GM21717 (cell line): ENCODE measurements around the gene CRAMP1.
"Not testable (repeated sequence)": the region's sequence is repeated elsewhere in the genome, so short reads cannot be mapped to it uniquely, and the experiment has no call there.

Source experiments
- ATAC-seq: cut with Tn5 transposase; IDR thresholded peaks from one replicate; pipeline ENCODE4 v1.9.1; 2021; ENCODE audit warnings: mild to moderate bottlenecking, moderate library complexity; ENCODE audit not compliant: unreplicated experiment

CRAMP1 gene

DNA sequence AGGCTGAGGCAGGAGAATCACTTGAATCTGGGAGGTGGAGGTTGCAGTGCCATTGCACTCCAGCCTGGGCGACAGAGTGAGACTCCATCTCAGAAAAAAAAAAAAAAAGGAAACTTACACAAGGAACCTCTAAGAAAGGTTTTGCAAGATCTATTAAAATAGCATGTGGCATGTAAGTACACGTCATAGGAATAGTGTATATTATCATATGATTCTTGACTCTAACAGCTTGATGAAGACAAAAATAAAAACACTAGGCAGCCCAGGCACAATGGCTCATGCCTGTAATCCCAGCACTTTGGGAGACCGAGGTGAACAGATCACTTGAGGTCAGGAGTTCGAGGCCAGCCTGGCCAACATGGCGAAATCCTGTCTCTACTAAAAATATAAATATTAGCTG is 16.6 kb upstream of the CRAMP1 start:
- not testable (repeated sequence) for ATAC-seq

DNA sequence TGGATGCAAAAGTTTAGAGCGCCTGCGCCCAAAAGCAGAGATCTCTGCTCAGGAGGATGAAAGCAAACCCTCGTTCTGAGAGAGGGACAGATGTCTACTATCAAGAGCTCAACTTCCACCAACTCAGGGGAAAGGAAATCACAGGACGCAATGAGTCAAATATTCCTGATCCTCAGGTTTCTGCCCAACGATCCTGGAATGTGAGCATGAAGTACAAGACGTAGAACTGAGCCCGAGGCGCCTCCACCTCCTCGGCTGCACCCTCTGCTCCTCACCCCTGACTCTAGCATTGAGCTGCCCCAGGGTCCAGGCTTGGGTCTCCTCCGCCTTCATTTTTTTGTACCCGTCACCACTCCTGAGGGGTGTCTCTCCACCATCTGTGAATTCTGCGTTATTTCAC is 15.6 kb upstream of the CRAMP1 start:
- no peak for ATAC-seq

DNA sequence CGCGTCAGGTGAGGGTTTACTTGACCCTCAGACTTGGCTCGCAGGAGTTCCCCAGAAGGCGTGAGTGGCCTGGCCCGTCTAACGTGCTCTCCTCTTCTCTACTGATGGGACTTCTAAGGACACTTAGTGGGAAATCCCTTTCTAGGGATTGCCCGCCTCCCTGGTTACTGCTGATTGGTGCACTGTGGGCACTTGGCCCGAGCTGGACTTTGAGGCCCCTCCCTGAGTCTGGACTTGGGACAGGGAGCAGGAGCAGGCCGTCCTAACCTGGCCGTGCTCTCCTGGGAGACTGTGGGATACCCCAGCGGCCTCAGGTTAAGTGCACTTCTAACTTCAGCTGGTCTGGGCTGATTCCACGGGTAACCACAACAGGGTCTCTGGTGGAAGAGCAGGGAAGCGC is 15.0 kb upstream of the CRAMP1 start:
- ATAC-seq: no peak

DNA sequence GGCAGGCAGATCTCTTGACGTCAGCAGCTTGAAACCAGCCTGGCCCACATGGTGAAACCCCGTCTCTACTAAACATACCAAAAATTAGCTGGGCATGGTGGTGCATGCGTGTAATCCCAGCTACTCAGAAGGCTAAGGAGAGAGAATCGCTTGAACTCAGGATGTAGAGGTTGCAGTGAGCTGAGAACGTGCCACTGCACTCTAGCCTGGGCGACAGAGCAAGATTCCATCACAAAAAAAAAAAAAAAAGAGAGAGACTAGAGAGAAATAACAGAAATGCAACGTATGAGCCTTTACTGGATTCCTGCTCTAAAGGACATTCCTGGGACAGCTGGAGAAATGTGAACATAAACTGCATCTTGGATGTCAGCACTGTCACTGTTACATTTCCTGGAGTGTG is 11.1 kb upstream of the CRAMP1 start:
- no peak for ATAC-seq

DNA sequence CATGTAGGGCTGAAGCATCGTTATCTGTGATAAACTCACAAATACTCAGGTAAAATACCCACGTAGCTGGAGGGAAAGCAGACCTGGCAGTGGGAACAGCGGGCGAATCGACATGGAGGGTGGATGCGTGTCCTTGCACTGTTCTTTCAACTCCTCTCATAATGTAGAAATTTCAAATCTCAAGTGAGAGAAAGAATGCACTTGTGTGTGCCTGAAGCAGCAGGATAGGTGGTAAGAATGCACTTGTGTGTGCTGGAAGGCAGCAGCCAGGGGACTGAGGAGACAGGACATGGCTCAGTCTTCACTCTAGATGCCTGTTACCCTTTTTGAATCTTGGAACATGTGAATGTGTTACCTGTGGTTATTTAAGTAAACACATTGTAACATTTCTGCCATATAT is 10.7 kb upstream of the CRAMP1 start:
- ATAC-seq: no peak

DNA sequence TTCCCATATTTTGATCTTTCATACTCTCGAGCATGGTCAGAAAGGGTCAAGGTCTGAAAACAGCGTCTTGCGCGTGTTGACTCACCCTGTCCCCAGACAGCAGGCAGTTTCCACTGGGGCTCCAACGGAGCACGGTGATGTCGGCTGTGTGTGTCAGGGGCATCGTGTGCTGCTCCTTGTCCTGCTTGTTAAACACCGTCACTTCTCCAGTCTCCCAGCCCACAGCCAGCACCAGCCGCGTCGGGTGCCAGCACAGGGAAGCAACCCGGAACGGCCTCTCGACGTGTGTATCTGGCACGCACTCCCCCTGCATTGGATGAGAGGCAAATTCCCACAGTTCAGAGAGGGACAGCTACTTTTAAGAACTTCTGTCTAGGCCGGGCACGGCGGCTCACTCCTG is 9.9 kb upstream of the CRAMP1 start:
- ATAC-seq: no peak

DNA sequence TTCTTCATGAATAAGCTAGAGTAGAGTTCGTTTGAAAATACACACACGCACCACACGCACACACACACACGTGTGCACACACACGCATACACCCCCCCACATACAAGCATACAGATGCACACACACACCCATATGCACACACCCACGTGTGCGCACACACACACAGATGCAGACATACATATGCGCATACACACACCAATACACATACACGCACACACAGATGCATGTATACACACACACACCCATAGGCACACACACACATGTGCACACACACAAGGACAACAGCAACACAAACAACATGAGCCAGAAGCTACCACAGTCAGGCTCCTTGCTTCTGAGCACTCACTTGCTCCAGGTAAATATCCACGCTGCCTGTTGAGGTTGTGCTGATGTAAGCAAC is 5.4 kb upstream of the CRAMP1 start:
- no peak for ATAC-seq

DNA sequence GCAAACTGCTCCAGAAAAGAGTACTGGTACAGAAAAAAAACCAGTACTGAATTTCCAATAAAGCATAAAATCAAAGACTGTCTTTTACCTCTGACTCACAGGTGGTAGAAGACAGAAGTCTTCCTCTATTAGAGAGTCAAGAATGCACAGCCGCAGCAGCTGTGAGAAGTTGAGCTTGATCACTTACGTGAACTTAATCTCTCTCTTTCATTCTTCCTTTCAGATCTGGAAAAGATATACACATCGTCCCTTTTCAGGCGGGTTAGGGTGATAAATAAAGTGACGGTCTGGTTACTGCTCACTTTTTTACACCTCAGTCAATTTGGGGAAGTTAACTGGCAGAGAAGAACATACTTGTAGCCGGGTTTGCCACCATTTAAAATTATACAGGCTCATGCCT is 4.2 kb upstream of the CRAMP1 start:
- ATAC-seq: no peak

DNA sequence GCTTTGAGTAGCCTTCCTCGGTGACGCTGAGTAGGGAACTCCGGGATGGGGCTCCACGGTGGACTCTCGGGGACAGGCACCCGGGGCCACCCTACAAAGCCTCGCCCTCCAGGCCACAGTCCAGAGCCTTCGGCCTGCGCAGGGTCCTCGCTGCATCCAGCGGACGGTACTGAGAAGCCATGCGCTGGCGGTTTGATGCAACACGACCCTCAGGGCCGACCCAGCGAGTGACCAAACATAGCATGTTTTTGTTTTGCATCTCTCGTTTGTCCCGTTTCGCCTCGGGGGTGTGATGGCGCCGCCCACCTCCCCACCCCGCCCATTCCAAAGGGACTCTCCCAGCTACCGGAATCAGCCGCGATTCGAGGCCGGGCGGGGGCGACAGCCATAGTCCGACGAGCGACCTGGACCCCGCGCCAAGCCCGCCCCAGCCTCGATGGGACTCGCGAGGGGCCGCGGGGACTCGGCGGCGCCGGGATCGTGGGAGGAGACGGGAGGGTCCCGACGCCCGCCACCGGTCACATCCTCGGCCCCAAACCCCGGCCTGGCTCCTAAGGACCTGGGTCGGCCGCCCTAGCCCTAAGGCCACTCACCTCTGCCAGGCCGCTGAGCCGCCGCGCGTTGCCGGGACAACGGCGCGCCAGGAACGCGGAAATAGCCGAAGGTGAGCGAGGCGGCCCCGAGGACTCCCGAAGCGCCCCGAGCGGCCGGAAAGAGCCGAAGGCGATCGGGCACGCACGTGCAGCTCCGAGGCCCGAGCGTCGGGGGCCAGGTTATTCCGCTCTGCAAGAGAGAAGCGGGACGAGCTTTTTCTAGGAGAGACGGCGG is 1.9 kb upstream of the CRAMP1 start:
- no peak for ATAC-seq

DNA sequence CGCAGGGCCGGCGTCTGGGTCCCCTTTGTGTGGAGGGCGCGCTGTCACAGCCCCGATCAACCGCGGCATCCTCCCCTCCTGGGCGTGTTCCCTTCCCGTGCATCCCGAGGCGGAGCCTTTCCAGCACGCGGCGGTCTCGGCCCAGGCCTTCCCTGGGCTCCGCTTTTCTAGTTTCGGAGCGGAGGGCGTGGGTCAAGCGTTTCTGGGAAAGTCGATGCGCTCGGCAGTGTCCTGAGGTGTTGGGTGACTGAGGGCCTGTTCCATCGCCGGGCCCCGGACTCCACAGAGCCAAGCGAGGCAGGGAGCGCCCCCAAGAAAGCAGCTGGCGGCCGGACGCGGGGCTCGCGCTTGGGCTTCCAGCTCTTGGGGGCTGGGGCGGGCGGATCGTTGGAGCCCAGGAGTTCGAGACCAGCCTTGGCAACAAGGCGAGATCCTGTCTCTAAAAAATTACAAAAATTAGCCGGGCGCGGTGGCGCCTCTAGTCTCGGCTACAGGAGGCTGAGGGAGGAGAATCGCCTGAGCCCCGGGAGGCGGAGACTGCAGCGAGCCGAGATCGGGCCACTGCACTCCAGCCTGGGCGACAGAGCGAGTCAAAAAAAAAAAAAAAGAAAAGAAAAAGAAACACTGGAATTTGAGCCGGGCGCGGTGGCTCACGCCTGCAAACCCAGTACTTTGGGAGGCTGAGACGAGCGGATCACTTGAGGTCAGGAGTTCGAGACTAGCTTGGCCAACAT is 1.1 kb upstream of the CRAMP1 start:
- no peak for ATAC-seq

DNA sequence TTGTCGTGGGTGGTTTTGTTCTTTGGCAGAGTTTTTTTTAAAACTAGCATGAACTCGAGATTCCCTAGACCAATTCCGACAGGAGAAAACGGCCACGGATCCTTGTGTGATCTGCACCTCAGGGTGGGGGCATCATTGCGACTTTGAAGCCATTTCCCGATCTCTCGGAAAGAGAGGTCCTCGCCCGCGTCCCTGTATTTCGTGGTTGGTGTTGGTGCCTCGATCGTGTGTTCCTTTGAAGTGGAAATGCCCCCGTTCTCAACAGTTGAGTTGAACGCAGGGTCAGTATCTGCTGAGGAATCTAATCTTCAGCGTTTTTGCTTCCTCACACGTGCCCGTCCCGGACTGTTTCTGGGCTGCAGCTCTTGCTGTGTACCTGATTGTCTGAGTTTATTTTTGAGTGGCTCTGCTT is 1.1 kb downstream of the CRAMP1 start:
- no peak for ATAC-seq

DNA sequence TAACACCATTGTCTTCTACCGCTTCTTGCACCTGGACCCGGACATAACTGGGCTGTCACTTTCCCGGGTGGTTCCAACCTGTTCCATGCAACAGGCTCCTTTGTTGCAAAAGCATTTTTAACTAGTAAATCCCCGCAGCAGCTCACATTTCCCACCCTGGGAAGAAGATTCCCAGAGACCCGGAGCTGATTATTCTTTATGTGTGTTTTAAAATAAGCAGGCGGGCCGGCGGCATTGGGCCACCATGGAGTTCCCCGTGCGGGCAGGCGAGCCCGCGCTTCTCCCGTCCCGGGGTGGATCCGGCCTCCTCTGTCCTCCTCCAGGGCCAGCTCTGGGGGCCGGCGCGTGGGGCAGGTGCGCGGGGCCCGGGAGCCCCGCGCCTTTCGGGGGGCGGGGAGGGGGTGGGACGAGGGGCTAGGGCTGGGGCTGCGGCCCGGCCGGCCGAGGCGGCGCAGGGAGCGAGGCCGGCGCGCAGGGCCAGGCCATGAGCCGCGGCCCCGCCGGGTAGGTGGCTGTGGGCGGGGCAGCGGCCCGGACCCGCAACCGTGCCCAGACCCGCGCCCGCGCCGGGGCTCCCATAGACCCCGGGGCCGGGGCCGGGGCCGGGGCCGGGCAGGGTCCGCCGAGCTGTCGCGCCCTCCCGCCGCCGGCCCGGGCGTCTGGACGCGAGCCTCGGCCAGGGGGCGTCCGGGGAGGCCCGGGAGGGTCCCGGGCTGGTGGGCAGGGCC is 1.7 kb downstream of the CRAMP1 start:
- ATAC-seq: no peak

DNA sequence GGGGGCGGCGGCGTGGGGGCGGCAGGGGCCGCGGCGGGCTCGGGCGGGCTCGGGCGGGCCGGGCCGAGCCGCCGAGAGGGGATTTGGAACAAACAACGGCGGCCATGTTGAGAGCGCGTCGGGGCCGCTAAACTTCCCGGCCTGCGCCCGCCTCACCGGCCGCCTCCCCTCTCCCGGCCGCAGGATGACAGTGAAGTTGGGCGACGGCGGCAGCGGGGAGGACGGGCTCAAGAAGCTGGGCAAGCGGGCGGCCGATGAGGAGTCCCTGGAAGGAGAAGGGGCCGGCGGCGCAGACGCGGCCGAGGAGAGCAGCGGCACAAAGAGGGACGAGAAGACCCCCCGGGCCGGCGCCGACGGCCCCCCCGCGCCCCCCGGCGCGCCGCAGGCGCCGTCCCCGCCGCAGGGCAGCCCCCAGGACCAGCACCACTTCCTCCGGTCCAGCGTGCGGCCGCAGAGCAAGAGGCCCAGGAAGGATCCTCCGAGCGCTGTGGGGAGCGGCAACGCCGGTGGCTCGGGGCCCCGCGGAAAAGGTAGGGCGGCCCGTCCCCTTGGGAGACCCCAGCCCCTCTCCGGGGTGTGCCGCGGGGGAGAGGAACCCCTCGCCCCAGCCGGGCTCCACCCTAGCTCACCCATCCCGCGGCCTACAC is 2.4 kb downstream of the CRAMP1 start:
- ATAC-seq: no peak

DNA sequence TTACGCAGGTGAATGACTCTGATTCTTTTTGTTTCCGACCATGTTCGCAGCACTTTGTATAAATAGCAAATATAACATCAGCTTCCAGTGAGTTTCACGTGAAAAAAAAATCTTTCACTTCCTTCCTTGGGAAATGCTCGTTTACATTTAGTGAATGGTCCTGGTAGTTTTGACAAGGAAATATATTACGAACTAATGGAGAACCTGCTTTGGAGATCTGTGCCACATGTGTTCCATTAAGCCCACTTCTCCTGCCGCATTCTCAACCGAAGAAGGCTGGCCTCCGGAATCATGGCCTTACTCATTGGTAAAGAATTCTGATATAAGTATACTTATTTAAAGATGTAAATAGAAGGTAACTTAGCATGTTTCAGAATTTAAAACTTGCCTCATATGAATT is 3.6 kb downstream of the CRAMP1 start:
- no peak for ATAC-seq

DNA sequence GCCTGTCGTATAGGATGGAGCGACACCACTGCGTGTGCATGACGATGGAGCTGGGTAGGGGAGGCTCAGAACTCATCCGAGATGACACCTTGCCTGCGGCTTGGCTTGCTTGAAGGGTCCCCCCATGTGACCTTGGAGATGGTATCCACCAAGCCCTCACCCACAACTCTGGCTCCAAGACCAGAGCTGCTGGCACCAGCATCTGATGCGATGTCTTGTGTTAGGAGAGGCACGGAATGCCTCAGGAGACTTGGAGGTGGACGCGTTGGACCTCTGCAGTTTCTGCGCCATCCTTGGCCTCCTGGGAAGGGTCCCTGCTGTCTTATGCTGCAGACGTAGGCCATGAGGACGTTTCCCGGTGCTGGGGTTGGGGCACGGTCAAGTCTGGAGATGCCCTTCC is 7.8 kb downstream of the CRAMP1 start:
- ATAC-seq: no peak

DNA sequence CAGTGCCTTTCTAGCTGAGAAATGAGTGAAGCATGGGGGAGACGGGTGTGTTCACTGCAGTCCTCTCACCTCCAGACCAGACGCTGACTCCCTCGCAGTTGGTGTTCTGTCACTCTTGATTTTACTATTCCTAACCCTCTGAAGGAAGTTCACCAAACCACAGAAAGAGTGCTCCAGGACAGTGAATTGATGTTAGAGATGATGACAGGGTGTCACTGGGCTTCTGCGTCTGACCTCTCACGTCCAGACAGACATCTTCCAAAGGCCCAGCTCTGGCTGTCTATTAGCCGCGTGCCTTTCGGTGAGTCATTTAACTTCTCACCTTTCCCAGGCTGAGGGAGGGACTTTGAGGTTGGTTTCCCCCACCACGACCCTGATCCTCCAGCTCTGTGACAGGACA is 8.2 kb downstream of the CRAMP1 start:
- no peak for ATAC-seq

DNA sequence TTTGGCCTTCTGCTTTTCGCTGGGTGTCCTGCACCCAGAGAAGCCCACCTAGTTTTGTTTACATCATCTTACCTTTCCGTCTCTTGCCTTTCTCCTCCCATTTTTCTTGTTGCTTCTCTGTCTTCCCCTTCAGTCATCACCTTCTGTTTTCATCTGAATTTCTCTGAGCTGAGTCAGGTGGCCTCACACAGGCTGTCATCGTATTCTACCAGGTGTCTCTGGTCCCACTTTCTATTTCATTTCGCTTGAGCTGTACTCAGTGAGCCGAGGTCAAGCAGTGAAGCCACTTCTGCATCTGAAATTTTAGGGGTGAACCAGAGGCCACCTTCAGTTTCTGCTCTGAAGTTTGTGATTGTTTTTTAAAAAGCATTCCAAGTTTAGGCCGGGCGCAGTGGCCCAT is 9.7 kb downstream of the CRAMP1 start:
- ATAC-seq: no peak

DNA sequence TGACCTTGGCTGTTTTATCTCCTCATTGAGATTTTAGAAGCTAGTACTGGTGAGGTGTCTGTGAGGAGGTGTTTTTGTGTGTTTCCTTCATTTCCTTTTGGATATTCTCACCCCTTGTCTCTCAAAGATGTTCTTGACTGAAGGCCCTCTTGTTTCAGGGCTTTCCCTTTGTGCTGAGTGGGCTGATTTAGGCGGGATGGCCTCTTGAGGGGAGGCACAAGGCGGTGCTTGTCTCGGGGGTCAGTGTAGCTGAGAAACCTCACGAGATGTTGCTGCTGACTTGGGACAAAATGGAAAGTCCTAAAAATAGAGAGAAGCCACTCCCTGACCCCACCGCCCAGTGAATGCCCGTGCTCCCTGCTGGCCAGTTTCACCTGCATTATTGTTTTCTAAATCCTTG is 14.2 kb downstream of the CRAMP1 start:
- no peak for ATAC-seq

DNA sequence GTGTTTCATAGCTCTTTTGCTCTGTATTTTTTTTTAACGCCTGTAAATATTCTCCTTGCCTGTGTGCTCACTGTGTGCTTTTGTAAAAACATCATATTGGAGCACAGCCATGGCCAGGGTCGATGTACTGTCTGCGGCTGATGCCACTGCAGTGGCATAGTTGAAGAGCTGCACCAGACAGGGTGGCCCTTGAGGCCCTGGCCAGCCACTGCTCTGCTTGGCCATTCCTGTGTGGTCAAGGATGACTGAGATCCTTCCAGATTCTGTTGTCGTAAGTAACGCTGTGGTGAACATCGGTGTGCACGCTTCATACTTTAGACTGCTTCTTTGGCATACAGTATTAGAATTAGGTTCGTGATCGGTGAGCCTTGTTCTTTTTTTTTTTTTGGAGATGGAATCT is 14.6 kb downstream of the CRAMP1 start:
- no peak for ATAC-seq

DNA sequence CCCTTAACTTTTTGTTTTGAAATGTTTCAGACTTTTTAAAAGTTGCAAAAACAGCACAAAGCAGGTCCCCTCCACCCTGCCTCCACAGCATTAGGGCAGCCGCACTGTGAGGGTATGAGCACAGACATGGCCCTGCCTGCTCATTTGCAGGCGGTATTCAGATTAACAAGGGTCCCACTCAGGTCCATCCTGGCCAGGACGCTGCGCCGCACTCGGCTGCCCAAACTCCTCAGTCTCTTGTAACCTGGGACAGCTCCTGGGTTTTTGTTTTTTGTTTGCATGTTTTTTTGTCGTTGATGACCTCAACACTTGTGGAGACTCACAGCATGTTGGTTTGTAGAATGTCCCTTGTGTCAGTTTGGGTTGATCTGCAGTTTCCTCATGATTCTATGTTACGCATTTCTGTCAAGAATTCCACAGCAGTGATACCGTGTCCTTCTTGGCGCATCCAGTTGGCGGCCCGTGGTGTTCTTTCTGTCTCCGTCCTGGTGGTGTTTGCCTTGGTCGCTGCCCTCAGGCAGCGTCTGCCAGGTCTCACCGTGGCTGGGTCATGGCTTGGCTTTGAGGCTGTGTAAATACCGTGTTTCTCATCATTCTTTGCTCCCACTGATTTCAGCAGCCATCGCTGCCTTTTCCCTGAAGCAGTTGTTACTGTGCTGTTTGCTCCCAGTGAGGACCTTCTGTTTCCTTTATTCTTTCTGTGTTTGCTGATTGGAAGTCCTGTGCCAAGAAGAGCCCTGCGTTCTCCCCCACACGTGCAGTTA is 18.5 kb downstream of the CRAMP1 start:
- ATAC-seq: no peak

DNA sequence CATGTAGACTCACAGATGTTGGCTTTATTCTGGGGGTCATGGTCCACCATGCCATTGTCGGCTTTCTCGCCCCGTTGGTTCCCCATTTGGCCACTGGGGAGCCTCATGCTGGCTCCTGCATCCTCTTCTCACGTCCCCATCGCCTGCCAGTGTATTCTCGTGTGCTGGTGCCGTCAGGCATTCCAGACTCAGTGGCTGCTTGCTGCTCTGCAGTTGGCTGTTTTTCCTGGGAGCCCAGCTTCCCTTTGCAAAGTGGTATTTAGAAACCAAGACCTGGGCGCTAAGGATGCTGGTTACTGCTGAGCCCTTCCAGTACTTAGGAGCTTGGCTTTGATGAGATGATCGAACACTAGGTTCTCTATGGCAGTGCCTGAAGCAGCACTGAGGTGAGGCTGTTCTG is 19.1 kb downstream of the CRAMP1 start:
- ATAC-seq: no peak
